Pancreas (tissue), 10 donors: ENCODE measurements around the gene SLC24A4. TPM values are rescaled to one million over a fixed set of nuclear protein-coding genes. Genes with fewer than 3 reads are reported as not detected.

Source experiments
- ATAC-seq, 4 donors: fragments of 200-7000 bp; cut with Tn5 transposase; one replicate each; pipeline versions ENCODE4 v1.8.0 to v1.9.1; 2020; ENCODE audit warnings: mild to moderate bottlenecking in 4 of 4, moderate library complexity in 4 of 4
- DNase-seq, 6 donors: peaks; one replicate each; pipeline ENCODE4 v3.0.0-alpha.2; 2020
- FAIRE-seq: peaks from 2 replicates; lab custom pipeline; 2012; peaks lifted over from hg19 to GRCh38; lab: Jason Lieb, UNC
- H3K27ac ChIP-seq, 4 donors: fragments of 200-600 bp; sonication (generic); 1 replicate in 3 of 4; 2 replicates in 1 of 4; pipeline versions ENCODE4 v1.5.0 to v1.8.0; 2020
- H3K27me3 ChIP-seq, 4 donors: fragments of 200-600 bp; one replicate each; pipeline ENCODE4 v1.8.0; 2021
- H3K36me3 ChIP-seq, 3 donors: fragments of 200-600 bp; sonication (generic) in 1 of 3; one replicate each; pipeline versions ENCODE4 v1.5.0 to v1.8.0; 2020 to 2021
- H3K4me1 ChIP-seq, 3 donors: fragments of 200-600 bp; one replicate each; pipeline ENCODE4 v1.8.0; 2021
- H3K4me3 ChIP-seq, 4 donors: fragments of 200-600 bp; sonication (generic) in 2 of 4; one replicate each; pipeline versions ENCODE4 v1.5.0 to v1.8.0; 2020 to 2021
- H3K9me3 ChIP-seq, 4 donors: fragments of 200-600 bp; one replicate each; pipeline ENCODE4 v1.8.0; 2021
- CTCF ChIP-seq, 4 donors: fragments of 200-600 bp; sonication (generic) in 3 of 4; IDR thresholded peaks; one replicate each; pipeline versions ENCODE4 v1.5.0 to v1.8.0; 2021; ENCODE audit warnings: antibody characterized with exemption in 4 of 4
- WGBS, 2 donors: extraction: QIAGEN DNeasy Blood & Tissue Kit; methylation state at CpG; one replicate each; pipeline ENCODE4 v1.1.7; 2013; 5-methylcytosine and 5-hydroxymethylcytosine counted together
- intact Hi-C, 3 donors: fragments of 100-400 bp; cut with DNase I; formaldehyde crosslinking; loops; one replicate each; pipeline versions ENCODE4 v1.11.1 to v1.14.2; 2022
- polyA plus RNA-seq, 2 donors: library from polyadenylated mRNA; stranded (reverse); fragments of 200-250 nt; gene quantifications; one replicate each; pipeline ENCODE4 v1.2.3, GENCODE V29; 2013
- total RNA-seq, 6 donors: library from RNA; stranded (reverse); fragmentation: NEBNext Ultra II Directional in 4 of 6; extraction: Animal tissue kit (Norgen Biotek cat#: 25700) in 4 of 6; gene quantifications; one replicate each; pipeline versions ENCODE4 v1.2.1 to v1.2.4, GENCODE V29; 2021 to 2023
- donor health status: healthy with polysubstance abuse.
- donor health status: DM: no; HTN: no; CAD: no; lungs with moderate emphysema.
- donor health status: DM: no; HTN: no; CAD: no.
- donor health status: control.
- donor health status: control.
- donor health status: Bipolar disorder and iron deficiency.
- donor health status: DM: yes; HTN: yes; CAD: no.
- donor health status: DM: no; HTN: no; CAD: no.
- donor health status: DM: no; HTN: no; CAD: no.
- donor health status: DM: yes; HTN: yes; CAD: no.

The SLC24A4 gene
- total RNA-seq, result under 1 TPM; 0.04 to 0.14 (median 0.06) TPM
- under 1 TPM; 0.07 to 0.08 TPM for polyA plus RNA-seq

DNA sequence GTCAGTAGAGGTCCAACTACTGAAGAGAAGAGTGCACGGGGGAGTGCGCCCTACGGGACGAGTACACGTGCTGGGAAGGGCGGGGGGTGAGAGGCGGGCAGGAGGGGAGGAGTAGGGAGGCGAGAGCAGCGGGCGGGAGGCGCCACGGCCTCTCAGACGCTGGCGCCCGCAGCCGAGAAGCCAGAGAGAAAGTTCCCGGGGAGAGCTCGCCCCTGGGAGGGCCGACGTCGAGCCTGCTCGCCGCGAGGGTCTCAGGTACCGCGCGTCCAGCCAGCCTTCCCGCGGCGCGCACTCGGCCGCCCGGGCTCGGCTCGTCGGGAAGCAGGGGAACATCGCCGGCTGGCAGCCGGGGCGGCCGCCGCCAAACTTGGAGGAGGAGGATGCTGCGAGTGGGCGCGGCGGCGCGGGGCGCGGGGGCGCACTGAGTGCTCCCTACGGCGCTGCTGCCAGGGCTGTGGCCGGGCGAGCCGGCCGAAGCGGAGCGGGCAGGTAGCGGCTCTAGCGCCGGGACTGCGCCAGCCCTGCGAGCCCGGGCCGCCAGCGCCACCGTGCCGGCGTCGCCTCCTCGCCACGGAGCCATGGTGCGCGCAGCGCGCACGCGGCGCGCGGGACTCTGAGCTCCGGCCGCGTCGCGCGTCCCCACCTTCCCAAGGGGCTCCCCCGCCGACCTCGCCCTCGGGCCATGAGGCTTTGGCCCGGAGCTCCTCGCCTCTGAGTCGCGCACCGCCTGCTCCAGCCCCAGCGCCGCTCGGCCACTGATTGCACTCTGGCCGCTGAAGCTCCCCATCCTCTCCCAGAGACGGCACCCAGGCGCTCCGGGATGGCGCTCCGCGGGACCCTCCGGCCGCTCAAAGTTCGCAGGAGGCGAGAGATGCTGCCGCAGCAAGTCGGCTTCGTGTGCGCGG lies at the start of gene SLC24A4:
SLC24A4 (plus strand) TSS at position 155 of the 905 bp plus-strand sequence; CDS start at position 821, 666 bp downstream.
- peak in 1 of 6 donors; percentile 59 for DNase-seq
- no peaks in the 10 kb centered on the region for H3K4me1 ChIP-seq
- peak in 1 of 4 donors; percentile 21 for ATAC-seq
- H3K36me3 ChIP-seq, result no peaks in the 10 kb centered on the region
- H3K4me3 ChIP-seq, result peak within 1 kb of the TSS in 3 of 4 donors; percentile 5 to 26 (median 11)
- intact Hi-C loops, result no loop called here
- no peak for TF ChIP-seq CTCF (IDR thresholded peaks at IDR 0.05)
- no peak within 1 kb of the TSS for H3K27ac ChIP-seq
- H3K27me3 ChIP-seq, result peaks cover 0 to 11% (median 4%) of the 10 kb centered on the region in 4 donors
- 1% methylated on average over 70 to 117 of the region's 117 CpGs for WGBS, 2 donors
- no peaks in the 10 kb centered on the region for H3K9me3 ChIP-seq
- FAIRE-seq, result no peak

GRCh38 chr14:92273166-92273565 lies 49.8 kb upstream of the SLC24A4 start:
- no peak overlapping the region for H3K4me3 ChIP-seq
- no peaks in the 10 kb centered on the region for H3K36me3 ChIP-seq
- no peak overlapping the region for H3K27ac ChIP-seq
- DNase-seq (no peak), ATAC-seq (no peak), FAIRE-seq (no peak)
- no peaks in the 10 kb centered on the region for H3K9me3 ChIP-seq
- 59 to 62% methylated on average over 2 of the region's 2 CpGs for WGBS, 2 donors
- no peaks in the 10 kb centered on the region for H3K27me3 ChIP-seq
- intact Hi-C loops, result no loop called here
- H3K4me1 ChIP-seq, result no peaks in the 10 kb centered on the region
- TF ChIP-seq CTCF (IDR thresholded peaks at IDR 0.05), result no peak

DNA sequence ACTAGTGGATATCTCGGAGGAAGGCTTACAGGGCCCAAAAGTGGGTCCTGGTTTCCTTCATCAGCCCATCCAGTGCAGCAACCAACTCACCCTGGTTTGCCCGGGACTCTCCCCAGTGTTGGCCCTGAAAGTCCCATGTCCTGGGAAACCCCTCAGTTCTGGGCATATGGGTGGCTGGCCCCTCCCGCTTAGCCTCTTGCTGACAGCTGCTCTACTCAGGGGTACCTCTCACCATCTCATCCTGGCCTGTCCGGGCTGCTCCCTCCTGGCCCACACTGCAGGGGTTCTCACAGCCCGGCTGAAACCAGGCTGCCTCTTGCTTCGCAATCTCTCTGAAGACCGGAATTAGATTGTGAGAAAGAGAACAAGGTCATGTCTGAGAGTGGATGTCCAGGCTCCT lies 48.9 kb upstream of the SLC24A4 start:
- no peak overlapping the region for H3K27ac ChIP-seq
- no peak for ATAC-seq
- H3K9me3 ChIP-seq, result no peaks in the 10 kb centered on the region
- WGBS, 2 donors, result 61 to 66% methylated on average over 7 of the region's 7 CpGs
- DNase-seq, result no peak
- intact Hi-C loops, result no loop called here
- FAIRE-seq, result no peak
- no peaks in the 10 kb centered on the region for H3K27me3 ChIP-seq
- no peak for TF ChIP-seq CTCF (IDR thresholded peaks at IDR 0.05)
- no peak overlapping the region for H3K4me3 ChIP-seq
- H3K36me3 ChIP-seq, result no peaks in the 10 kb centered on the region
- H3K4me1 ChIP-seq, result no peaks in the 10 kb centered on the region

GRCh38 chr14:92276074-92276473 lies 46.9 kb upstream of the SLC24A4 start:
- intact Hi-C loops, result no loop called here
- no peak overlapping the region for H3K4me3 ChIP-seq
- 23 to 27% methylated on average over 7 of the region's 7 CpGs for WGBS, 2 donors
- H3K27me3 ChIP-seq, result no peaks in the 10 kb centered on the region
- H3K36me3 ChIP-seq, result no peaks in the 10 kb centered on the region
- ATAC-seq, result no peak
- no peaks in the 10 kb centered on the region for H3K4me1 ChIP-seq
- no peaks in the 10 kb centered on the region for H3K9me3 ChIP-seq
- no peak overlapping the region for H3K27ac ChIP-seq
- FAIRE-seq, result no peak
- DNase-seq, result no peak
- TF ChIP-seq CTCF (IDR thresholded peaks at IDR 0.05), result no peak

- no peak overlapping the region for H3K27ac ChIP-seq
- H3K36me3 ChIP-seq, result no peaks in the 10 kb centered on the region
- ATAC-seq, result no peak
- FAIRE-seq, result no peak
- no peaks in the 10 kb centered on the region for H3K27me3 ChIP-seq
- WGBS, 2 donors, result 61 to 69% methylated on average over 5 of the region's 5 CpGs
- DNase-seq, result no peak
- no peaks in the 10 kb centered on the region for H3K9me3 ChIP-seq
- no peaks in the 10 kb centered on the region for H3K4me1 ChIP-seq
- no peak for TF ChIP-seq CTCF (IDR thresholded peaks at IDR 0.05)
- H3K4me3 ChIP-seq, result no peak overlapping the region
- intact Hi-C loops, result no loop called here
These were observed 45.9 kb upstream of the SLC24A4 start for GRCh38 chr14:92277031-92277430.
